Fibroblast of skin of back (primary cell): ENCODE results near the gene UBD. TPM values are rescaled to one million over a fixed set of nuclear protein-coding genes. Genes with fewer than 3 reads are reported as not detected.

ENCODE experiments used
- DNase-seq: peaks from one replicate; pipeline ENCODE4 v3.0.0-alpha.2; 2013
- polyA plus RNA-seq, 2 experiments: library from polyadenylated mRNA; unstranded; fragments of 120-200 nt; gene quantifications; one replicate each; pipeline ENCODE4 v1.2.1, GENCODE V29; 2013; ENCODE audit not compliant: insufficient read length in 2 of 2

The UBD gene
- polyA plus RNA-seq (2013, experiment 1 of 2; ENCODE audit: insufficient read length), result not detected
- not detected for polyA plus RNA-seq (2013, experiment 2 of 2; ENCODE audit: insufficient read length)

DNA sequence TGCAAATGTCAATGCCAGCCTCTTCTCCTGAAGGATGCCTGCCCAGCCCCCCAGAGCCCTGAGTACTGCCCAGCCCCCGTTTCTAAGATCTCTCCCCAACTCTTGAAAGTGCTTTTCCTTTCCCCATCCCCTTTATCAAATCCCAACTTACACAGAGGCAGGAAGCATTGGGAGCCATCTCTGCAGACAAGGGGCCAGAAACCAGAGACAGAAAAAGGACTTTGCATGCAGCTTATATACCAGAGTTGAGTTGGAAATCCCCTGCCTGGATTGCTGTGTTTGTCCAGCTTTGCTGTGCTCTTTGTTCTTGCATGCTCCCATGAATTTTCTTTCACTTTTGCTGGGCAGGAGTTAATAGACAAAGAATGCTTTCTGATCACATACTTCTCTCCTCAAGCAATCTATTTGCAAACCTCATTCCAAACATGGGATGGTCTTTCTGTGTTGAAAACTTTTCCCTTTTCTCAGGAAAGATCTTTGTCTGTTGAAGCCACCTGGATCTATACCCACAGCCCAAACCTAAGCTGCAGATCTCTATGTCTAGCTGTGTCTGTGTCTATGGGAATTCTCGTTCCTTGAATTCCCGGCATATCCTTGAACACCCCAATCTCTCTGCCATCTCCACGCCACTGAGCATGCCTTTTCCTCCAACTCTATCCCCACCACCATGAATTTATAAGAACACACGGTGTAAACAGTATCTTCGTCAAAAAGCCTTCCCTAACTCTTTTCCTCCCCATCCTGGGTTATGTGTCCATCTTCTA lies at the start of gene UBD:
Gene UBD, minus strand, starts transcription at position 209 of the 764 bp plus-strand sequence. Its CDS starts 31 bp downstream, at position 178.
- DNase-seq, result no peak

GRCh38 chr6:29608131-29608530 lies 48.6 kb upstream of the UBD start:
- no peak for DNase-seq

- DNase-seq, result no peak
Observed at GRCh38 chr6:29603930-29604329, 44.4 kb upstream of the UBD start.

GRCh38 chr6:29603456-29603855 lies 43.9 kb upstream of the UBD start:
- no peak for DNase-seq

DNA sequence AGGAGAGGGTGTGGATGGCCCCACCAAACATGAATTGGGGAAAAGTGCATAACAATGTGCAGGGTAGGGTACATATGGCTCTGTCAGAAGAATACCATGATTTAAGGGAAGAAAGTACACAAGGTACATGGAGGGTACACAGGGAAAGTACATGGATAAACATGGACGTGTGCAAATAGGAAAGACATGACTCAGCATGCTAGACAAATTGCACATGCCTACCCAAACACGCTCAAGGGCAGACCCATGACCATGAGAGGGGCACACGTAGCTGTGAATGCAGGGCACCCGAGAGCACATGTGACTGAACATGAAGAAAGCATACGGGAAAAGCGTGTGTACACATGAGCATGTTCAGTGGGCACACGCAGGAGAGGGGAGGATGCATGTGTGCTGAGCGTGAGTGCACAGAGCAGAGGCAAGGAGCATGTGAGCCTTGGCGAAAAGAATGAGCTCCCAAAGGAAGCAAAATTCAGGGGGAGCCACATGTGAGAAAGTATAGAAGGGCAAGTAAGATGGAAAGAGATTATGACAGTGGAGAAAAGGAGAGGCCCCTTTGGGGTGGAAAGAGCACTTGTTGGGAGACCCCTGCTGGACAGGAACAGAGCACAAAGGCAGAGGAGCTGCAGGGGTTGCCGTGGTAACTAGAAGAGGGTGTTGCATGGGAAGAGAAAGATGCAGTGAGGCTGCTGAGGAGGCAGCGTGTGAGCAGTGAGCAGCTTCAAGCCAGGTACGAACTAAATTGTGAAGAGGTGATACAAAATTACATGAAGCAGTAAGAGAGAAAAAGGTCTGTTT lies 43.2 kb upstream of the UBD start:
- peak; percentile 33 for DNase-seq

- DNase-seq, result no peak
Observed at GRCh38 chr6:29598172-29598747, 38.7 kb upstream of the UBD start.

GRCh38 chr6:29597184-29597583 lies 37.7 kb upstream of the UBD start:
- no peak for DNase-seq

- DNase-seq, result no peak
Observed at GRCh38 chr6:29596381-29596900, 36.9 kb upstream of the UBD start.

- DNase-seq, result no peak
Observed at GRCh38 chr6:29593199-29593855, 33.8 kb upstream of the UBD start.

DNA sequence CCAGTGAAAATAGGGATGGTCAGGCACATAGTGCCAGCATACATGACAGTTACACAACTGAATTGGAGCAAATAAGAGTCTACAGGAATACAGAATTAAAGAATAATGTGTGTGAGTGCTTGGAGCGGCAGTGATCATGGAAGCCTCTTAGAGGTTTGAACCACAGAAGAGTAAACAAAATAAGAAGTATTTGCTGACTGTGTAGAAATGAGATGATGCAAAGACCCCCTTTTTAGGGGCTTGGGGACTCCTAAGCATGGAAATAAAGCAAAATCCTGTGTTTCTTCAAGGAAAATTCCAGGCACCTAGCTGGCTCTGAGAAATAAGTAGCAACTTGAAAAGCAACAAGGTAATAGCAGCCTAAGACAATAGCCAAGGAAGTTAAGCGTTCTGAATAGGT lies 32.1 kb upstream of the UBD start:
- DNase-seq, result no peak

DNA sequence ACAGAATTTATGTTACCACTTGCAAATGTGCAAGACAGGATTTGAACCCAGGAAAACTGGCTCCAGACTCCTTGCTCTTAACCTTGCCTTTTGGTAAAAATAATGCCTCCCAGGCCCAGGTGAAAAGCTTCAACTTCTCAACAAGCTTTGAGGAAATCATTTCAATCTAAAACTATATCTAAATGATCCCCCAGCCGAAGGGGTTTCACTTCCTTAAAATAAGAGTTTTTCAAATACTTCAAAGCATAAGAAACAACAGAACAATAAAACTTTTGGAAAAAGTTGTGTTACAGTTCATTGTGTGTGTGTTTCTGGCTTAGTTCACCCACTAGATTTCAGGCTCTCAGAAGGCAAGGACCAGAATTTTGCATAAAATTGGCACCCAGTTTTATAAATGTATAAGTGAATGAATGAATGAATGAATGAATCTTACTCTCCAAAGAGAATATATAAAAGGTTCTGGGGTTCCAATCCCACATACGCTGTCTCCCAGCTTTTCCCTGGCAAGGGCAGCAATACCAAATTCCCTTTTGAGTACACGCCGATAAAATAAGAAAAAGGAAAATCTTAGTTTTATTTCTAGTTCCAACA lies 30.8 kb upstream of the UBD start:
- DNase-seq, result no peak

GRCh38 chr6:29589423-29590048 lies 30.0 kb upstream of the UBD start:
- peak; percentile 46 for DNase-seq

DNA sequence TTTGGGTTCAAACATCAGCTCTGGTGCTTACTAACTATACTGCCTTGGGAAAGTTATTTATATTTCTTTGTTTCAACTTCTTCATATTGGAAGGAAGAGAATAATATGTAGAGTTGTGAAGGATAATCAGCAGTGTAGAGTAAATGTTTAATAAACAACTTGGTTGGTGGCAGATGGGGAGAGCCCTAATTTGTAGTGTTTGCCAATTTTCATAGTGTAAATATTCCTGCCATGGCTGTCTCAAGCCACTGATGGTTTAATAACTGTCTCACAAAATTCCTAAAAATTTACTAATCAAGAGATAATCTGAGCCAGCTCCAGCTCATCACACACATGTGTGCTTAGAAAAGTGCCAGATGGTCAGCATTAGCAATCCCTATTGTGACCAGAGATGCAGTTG lies 25.3 kb upstream of the UBD start, which contains the start of gene OR2H2:
Gene OR2H2, plus strand, starts transcription at position 301 of the 400 bp plus-strand sequence. CDS start 2,824 bp downstream, outside the sequence.
- DNase-seq, result no peak

GRCh38 chr6:29577544-29577943 lies 18.0 kb upstream of the UBD start:
- DNase-seq, result no peak

DNA sequence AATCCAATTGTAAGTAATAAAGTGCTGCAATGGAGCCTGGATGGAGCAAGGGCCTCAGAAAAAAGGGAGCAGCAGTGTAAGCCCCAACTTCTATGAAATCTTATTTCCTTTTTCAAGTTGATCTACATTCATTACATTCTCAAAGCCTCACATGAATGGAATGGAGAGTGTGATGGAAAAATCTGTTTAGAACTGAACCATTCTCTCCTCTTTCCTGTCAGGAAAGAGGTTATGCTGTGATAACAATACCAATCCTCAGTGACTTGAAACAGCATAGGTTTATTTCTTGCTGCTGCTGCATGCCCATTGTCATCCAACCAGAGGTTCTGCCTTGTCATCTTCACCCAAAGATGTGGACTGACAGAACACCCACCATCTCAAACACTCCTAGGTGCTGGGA lies 16.5 kb upstream of the UBD start:
- no peak for DNase-seq

DNA sequence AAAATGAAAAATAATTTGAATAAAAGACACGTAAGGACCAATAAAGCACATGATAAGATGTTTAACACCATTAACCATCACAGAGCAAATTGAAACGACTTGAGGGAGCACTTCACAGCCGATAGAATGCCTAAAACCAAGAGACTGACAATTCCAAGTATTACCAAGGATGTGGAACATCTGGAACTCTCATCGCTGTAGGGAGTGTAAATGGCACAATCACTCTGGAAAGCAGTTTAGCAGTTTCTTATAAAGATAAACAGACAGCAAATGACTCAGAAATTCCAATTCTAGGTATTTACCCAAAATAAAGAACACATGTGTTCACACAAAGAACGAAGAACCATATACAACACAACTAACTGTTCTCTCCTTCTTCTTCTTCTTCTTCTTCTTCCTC lies 8.5 kb upstream of the UBD start:
- DNase-seq, result no peak

- no peak for DNase-seq
Observed at GRCh38 chr6:29567541-29567940, 8.0 kb upstream of the UBD start.

GRCh38 chr6:29566856-29567255 lies 7.3 kb upstream of the UBD start:
- no peak for DNase-seq

GRCh38 chr6:29564875-29565274 lies 5.3 kb upstream of the UBD start:
- no peak for DNase-seq

- no peak for DNase-seq
Observed at GRCh38 chr6:29563435-29563965, 4.0 kb upstream of the UBD start.

GRCh38 chr6:29561606-29562181 lies 2.2 kb upstream of the UBD start:
- DNase-seq, result no peak
